Fibroblast of upper back skin (primary cell): Measurements from ENCODE around the gene CATSPER3.
A peak's percentile ranks its signal among the peaks of the same experiment; 100 is the strongest.

Source experiments
- DNase-seq: peaks from one replicate; pipeline ENCODE4 v3.0.0-alpha.2; 2013

The CATSPER3 gene

GRCh38 chr5:135046661-135047346, 79.1 kb downstream of the CATSPER3 start:
- DNase-seq, result no peak

- no peak for DNase-seq
Measured at GRCh38 chr5:135047347-135047695, 79.6 kb downstream of the CATSPER3 start.

GRCh38 chr5:135048286-135048685, 80.6 kb downstream of the CATSPER3 start:
- DNase-seq, result no peak

GRCh38 chr5:135048930-135049329, 81.2 kb downstream of the CATSPER3 start:
- no peak for DNase-seq

GRCh38 chr5:135050244-135050767, 82.6 kb downstream of the CATSPER3 start:
- DNase-seq, result no peak

GRCh38 chr5:135051399-135051798, 83.7 kb downstream of the CATSPER3 start:
- no peak for DNase-seq

GRCh38 chr5:135051872-135052271, 84.2 kb downstream of the CATSPER3 start:
- no peak for DNase-seq

GRCh38 chr5:135052511-135053145, 84.9 kb downstream of the CATSPER3 start:
- no peak for DNase-seq

GRCh38 chr5:135053278-135053677, 85.6 kb downstream of the CATSPER3 start:
- no peak for DNase-seq

- DNase-seq, result no peak
Measured at GRCh38 chr5:135053989-135054388, 86.3 kb downstream of the CATSPER3 start.

- DNase-seq, result no peak
Measured at GRCh38 chr5:135054546-135054945, 86.8 kb downstream of the CATSPER3 start.

GRCh38 chr5:135055396-135055795, 87.7 kb downstream of the CATSPER3 start:
- DNase-seq, result no peak

- DNase-seq, result no peak
Measured at GRCh38 chr5:135056316-135057030, 88.8 kb downstream of the CATSPER3 start.

GRCh38 chr5:135057233-135057632, 89.5 kb downstream of the CATSPER3 start:
- DNase-seq, result no peak

- peak; percentile 51 for DNase-seq
Measured at GRCh38 chr5:135058331-135058732, 90.6 kb downstream of the CATSPER3 start.

GRCh38 chr5:135059000-135059923, 91.6 kb downstream of the CATSPER3 start:
- no peak for DNase-seq

GRCh38 chr5:135060021-135060420, 92.3 kb downstream of the CATSPER3 start:
- no peak for DNase-seq

- DNase-seq, result no peak
Measured at GRCh38 chr5:135061001-135061400, 93.3 kb downstream of the CATSPER3 start.
